Measurements from ENCODE around the gene GRIA2.

GRIA2 gene

DNA sequence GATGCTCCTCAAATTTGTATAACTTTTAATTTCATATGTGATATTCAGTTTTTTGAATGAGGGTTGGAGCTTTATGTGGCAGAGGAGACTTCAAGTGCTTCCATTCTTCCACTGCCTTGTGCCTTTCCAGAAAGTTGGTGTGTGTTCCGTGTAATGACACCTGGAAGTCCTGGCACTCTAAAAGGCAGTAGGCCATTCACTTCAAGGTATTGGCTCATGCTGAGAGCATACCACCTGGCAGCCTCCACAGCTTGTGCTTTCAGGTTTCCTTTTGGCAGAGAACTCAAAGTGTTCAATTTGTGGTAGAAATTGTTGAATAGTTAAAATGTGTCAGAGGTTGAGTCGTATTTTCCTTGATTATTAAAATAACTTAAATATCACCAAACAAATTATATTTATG, 49.6 kb downstream of the GRIA2 start:
- no peak for DNase-seq

- no peak for DNase-seq
Observed at GRCh38 chr4:157270552-157270951, 50.0 kb downstream of the GRIA2 start.

DNA sequence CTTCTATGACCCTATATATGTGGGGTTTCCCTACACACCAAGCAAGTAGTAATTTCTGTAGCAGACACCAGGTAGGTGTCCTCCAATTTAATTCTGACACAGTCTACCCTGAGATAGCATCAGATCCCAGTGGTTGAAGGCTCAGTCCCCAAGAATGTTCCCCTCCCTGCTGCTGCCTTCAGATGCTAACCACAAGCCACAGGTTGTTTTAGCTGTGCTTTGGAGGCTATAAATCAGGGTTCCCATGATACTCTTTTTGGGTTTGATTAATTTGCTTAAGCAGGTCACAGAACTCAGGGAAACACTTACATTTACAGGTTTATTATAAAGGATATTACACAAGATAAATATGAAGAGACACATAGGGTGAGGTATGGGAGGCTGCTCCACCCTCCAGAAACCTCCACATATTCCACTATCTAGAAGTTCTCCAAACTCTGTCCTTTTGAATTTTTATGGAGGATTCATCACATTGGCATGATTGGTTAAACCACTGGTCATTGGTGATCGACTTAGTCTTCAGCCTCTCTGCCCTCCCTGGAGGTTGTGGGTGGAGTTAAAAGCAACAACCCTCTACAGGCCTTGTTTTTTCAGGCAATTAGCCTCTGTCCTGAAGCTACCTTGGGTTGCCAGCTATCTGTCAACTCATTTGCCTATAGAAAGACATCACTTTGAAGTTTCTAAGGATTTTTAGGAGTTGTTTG, 50.8 kb downstream of the GRIA2 start:
- no peak for DNase-seq

GRCh38 chr4:157280673-157281072, 60.1 kb downstream of the GRIA2 start:
- no peak for DNase-seq

DNA sequence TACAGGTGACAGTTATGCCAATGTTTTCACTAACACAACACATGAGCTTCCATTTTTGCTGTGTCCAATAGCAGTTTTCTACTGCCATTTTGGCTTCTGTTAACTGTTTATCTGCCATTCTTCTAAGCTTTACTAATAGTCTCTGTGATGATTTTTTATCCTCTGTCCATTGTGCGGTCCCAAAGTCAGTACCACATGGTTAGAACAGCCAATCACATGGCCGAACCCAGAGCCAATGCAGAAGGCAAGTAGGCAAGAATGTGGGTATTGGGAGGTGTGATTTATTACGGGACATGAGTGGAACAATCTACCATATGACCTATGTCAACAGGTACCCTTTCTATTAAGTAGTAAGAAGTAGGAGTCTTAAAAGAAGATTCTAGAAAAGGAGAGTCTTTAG, 61.5 kb downstream of the GRIA2 start:
- DNase-seq = no peak

GRCh38 chr4:157287445-157287844, 66.9 kb downstream of the GRIA2 start:
- no peak for DNase-seq

- no peak for DNase-seq
Observed at GRCh38 chr4:157290622-157291021, 70.1 kb downstream of the GRIA2 start.

DNA sequence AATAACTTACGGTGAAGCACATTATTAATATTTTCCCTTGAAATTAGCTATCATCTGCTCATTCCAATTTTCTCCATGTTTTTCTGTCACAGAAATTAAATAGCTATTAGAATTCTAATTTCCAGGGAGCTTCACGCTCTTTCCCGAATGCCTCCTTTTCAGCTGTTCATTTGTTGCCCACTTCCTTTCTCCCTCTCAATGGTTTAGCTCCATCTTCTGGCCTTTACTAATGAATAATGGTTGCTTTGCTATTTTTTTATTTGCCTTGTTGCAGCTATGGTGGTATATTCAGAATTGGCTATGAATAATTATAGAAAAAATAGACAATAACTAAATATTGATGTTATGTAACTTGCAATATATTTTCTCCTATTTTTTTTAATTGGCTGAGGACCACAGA, 70.5 kb downstream of the GRIA2 start:
- DNase-seq = no peak

GRCh38 chr4:157293673-157294072, 73.1 kb downstream of the GRIA2 start:
- DNase-seq = no peak

- DNase-seq = no peak
Observed at GRCh38 chr4:157294575-157294974, 74.0 kb downstream of the GRIA2 start.

GRCh38 chr4:157300701-157301100, 80.2 kb downstream of the GRIA2 start:
- DNase-seq = no peak

DNA sequence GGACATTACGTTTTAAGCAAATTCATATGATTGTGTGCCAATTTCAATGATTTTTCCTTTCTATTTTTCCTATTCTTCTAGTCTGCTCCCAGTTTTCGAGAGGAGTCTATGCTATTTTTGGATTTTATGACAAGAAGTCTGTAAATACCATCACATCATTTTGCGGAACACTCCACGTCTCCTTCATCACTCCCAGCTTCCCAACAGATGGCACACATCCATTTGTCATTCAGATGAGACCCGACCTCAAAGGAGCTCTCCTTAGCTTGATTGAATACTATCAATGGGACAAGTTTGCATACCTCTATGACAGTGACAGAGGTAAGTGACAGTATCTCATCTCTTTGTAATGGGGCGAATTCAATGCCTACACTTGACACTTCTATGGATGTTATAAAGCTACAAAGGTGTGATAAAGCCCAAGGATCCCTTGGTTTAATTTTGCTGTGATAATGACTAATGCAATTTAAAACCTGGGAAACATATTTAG, 83.0 kb downstream of the GRIA2 start:
- no peak for DNase-seq

- no peak for DNase-seq
Observed at GRCh38 chr4:157304769-157305168, 84.2 kb downstream of the GRIA2 start.

DNA sequence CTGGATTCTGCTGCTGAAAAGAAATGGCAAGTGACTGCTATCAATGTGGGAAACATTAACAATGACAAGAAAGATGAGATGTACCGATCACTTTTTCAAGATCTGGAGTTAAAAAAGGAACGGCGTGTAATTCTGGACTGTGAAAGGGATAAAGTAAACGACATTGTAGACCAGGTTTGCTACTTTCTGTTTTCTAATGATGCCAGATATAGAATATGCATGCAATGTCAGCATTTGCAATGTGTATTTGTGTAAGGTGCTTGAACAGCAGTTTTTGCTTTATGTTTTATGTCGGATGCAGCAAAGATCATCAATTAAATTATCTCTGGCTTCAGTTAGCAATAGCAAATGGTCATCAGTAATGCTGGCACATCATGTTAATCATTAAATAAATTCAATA, 92.2 kb downstream of the GRIA2 start:
- no peak for DNase-seq

DNA sequence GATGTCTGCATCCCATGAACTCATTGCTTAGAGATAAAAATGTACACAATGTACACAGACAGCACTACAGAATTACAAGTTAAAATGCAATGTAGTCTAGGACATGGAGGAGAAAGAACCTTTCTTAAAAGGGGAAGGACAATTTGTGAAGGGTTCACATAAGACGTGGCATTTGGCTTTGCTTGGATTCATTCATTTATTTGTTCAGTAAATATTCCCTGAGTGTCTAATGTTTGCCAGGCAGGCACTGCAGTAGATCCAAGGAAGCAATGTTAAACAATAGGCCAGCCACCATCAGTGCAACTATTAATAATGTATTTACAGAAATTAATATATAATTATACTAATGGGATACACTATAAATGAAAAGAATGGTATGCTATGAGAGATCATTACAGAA, 94.4 kb downstream of the GRIA2 start:
- DNase-seq = no peak

- DNase-seq = no peak
Observed at GRCh38 chr4:157315968-157316367, 95.4 kb downstream of the GRIA2 start.

DNA sequence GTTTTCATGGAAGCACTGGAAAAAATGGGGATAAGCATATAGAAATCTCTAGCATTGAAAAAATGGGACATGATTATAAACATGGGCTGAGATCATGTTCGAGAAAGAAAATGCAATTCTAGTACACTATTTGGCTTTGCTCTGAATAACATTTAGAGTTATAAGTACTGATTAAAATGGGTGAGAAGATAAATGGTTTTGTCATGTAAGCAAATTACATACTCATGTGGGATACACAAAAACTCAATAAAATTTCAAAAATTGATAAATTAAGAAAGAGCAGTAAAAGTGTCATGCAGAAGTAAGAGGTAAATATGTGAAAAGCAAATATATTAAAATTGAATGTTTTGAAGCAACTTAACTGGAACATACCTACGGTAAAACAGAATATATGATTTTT, 99.6 kb downstream of the GRIA2 start:
- DNase-seq = no peak

GRCh38 chr4:157327666-157328065, 107.1 kb downstream of the GRIA2 start:
- no peak for DNase-seq

- no peak for DNase-seq
Observed at GRCh38 chr4:157357887-157358286, 137.4 kb downstream of the GRIA2 start.

DNA sequence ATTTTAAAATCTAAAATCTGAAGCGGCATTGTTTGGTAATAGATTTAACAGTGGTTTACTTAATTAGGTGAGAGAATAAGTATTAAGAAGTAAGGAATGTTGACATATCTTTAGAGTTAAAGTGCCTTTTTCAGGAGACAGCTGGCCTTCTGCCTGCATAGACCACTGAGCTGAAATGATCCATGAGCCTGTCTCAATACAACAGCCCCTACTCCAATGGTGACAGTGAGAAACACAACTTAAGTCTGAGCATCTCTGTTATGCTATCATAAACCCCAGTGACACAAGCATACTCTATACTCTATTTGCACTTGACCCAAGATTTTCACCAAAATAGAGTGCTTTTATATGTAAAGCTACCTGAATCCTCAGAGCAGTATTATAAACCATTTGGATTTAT, 137.9 kb downstream of the GRIA2 start:
- DNase-seq = no peak

GRCh38 chr4:157358851-157359250, 138.3 kb downstream of the GRIA2 start:
- DNase-seq = no peak

- DNase-seq = no peak
Observed at GRCh38 chr4:157363360-157363759, 142.8 kb downstream of the GRIA2 start.

DNA sequence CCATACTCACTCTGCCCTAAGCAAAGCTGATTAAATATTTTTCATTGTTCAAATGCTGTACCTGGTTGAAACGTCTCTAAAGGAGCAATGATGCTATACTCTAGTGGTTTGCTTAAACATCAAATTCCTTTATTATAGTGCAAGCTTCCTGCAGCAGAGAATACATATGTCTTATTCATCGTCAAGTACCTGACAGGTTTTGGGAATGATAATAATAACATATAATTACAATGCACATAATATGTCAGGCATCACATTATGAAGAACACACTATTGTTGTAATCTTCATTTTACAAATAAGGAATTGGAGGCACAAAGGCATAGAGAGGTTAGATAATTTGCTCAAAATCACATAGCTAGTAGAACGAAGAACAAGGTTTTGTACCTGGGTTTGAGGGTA, 151.6 kb downstream of the GRIA2 start:
- DNase-seq = no peak

- no peak for DNase-seq
Observed at GRCh38 chr4:157372567-157372966, 152.0 kb downstream of the GRIA2 start.

DNA sequence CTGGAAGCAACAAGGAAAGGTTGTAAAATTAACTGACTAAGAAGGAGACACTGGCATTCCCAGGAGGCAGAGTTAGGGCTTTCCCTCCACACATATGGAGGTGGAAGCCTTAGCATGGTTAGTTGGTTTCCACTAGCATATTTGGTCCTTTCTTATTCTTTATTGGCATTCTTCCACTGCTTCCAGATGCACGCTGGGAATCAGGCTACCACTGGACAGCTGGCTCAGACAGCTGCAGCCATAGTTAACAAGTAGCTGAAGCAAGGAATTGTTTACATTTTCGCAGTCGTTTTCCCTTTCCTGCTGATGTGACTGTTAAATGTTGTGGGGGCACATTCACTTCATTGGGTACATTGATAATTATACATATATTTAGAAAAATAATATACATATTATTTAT, 169.2 kb downstream of the GRIA2 start:
- DNase-seq = no peak
